Smooth muscle cell of bladder (primary cell): Measurements from ENCODE around the gene CTU2. TPM values are rescaled to one million over a fixed set of nuclear protein-coding genes. Genes with fewer than 3 reads are reported as not detected.

Source experiments
- total RNA-seq: library from RNA; depleted of rRNA; stranded (reverse); fragments of >200 nt; gene quantifications from 2 replicates; pipeline ENCODE4 v1.2.3, GENCODE V29; 2014

Gene CTU2
- total RNA-seq, result 14.6 and 21.0 TPM in 2 replicates

DNA sequence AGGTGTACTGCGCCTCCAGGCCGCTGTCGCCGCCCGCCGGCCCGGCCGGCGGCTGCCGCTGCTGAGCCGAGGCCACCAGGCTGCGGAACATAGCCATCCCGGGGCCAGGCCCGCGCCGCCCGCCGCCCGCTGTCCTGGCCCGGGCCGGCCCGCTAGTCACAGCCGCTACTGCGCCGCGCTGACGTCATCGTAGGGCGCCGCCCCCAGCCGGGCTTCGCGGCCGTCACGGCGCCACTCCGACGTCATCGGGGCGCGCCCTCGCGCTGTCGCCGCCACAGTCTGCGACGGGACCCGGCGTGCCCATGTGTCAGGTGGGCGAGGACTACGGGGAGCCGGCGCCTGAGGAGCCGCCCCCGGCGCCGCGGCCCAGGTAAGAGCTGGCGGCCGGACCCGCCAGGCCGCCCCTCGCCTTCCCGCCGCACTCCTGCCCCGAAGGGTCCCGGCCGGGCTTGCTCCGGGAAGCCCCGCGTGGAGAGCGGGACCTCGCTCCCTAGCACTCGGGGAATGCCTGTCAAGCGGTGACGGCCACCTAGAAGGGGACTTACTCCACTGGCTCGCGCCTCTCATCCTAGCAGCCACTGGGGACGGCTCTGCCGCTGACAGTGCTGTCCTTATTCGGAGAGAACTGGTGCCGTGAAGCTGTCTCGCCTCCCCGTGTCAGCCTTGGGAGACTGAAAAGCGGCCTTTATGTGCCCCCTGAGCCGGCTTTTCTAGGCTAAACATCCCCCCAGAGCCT lies at the start of gene CTU2, which contains the start of gene RNF166:
CTU2 (plus strand) TSS at position 275 of the 736 bp plus-strand sequence; CDS start at position 303, 28 bp downstream.
RNF166 (minus strand) TSS at position 180 of the 736 bp plus-strand sequence; CDS start at position 97, 83 bp downstream.

DNA sequence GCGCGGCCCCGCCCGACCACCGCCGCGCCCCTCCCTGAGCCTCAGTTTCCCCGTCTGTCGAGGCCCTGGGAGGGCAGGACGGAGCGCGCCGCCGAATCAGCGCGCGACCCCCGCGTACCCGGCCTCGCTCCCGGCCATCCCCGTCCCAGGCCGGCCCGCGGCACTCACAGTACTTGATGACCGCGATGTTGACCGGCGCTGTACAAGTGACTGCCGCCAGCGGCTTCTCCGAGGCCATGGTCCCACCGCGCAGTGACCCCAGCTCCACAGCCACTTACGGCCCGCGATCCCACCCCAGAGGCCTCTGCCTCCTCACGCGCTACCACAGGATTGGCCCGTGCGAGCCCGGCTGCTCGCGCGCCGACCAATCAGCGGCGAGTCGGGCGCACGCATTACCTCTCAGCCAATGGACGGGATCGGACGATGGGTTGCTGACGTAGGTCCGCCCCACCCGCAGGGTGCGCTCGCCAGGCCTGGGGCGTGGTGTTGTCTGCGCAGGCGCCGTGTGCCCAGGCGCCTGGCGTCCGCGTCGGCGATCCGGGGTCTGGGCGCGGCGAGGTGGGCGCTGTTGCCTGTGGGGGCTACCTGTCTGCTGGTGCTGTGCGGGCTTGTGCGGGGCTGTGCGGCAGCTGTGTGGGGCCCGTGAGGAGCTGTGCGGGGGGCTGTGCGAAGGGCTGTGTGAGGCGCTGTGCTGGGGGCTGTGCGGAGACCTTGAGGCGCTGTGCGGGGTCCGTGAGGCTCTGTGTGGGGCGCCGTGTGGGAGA lies 43.3 kb upstream of the CTU2 start, which contains the start of gene MVD:
MVD (minus strand) TSS at position 249 of the 764 bp plus-strand sequence; CDS start at position 238, 11 bp downstream.

DNA sequence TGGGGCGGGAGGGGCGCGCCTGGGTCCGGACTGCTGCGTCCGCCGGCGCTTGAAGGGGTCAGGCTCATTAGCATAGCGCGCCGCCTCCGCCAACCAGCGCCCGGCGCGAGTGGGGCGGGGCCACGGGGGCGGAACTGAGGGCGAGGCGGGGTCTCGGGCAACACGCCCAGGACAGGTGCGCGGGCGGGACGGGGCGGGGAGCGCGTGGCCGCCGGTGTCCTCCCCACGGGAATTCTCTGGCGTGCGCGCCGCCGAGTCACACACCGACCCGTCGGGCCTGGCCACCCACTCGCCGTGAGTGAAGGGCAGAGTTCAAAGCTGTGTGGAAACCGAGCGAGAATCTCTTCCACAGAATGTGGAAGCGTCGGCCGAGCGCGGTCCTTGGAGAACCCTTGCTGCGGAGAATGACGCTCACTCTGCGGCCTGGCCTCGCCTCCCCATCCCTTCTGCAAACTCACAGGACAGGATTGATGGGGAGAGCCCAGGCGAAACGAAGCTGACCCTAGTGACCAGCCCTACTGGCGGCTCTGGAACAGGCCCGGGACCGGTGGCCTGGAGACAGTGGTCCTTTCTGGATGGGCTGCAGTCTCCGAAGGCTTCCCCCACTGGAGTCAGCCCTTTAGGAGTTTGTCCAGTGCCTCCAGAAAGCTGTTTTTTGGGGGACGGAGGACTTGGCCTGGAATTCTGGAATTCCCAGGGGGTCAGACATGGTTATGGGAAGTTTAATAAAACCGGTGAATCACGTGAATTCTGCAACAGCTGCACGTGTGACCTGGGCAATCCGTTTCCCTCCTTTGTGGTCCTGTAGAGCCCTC lies 19.7 kb upstream of the CTU2 start, which contains the start of gene SNAI3:
SNAI3 (minus strand) TSS at position 69 of the 815 bp plus-strand sequence. CDS start 101 bp downstream, outside the sequence.

Other genes with a start within 250 kb of the CTU2 start
- gene ZC3H18, start 136.1 kb upstream of the CTU2 start, total RNA-seq, result 8.0 and 9.8 TPM in 2 replicates
- not detected in 2 replicates for gene IL17C, start 67.9 kb upstream of the CTU2 start, total RNA-seq
- 311 and 407 TPM in 2 replicates for gene CYBA, start 55.5 kb upstream of the CTU2 start, total RNA-seq
- gene MVD, start 43.4 kb upstream of the CTU2 start, total RNA-seq, result 117 and 128 TPM in 2 replicates
- gene SNAI3, start 20.0 kb upstream of the CTU2 start, total RNA-seq, result under 0.01 TPM in 1 of 2 replicates, not detected in the other
- 11.0 and 14.8 TPM in 2 replicates for gene RNF166, start 95 bp upstream of the CTU2 start, total RNA-seq
- gene PIEZO1, start 78.7 kb downstream of the CTU2 start, total RNA-seq, result 117 and 159 TPM in 2 replicates
- gene CDT1, start 97.3 kb downstream of the CTU2 start, total RNA-seq, result 1.2 and 1.6 TPM in 2 replicates
- gene APRT, start 105.4 kb downstream of the CTU2 start, total RNA-seq, result 61.8 and 78.5 TPM in 2 replicates
- 18.5 and 25.1 TPM in 2 replicates for gene GALNS, start 150.4 kb downstream of the CTU2 start, total RNA-seq
- gene TRAPPC2L, start 150.6 kb downstream of the CTU2 start, total RNA-seq, result 55.5 and 83.8 TPM in 2 replicates
- gene PABPN1L, start 160.2 kb downstream of the CTU2 start, total RNA-seq, result not detected in 2 replicates